K562 (cell line): ENCODE data around the gene ZRANB3. TPM values are rescaled to one million over a fixed set of nuclear protein-coding genes. Genes with fewer than 3 reads are reported as not detected.

Experiments
- ATAC-seq: fragments of 200-7000 bp; cut with Tn5 transposase; 3 replicates; pipeline ENCODE4 v1.9.1; 2020; ENCODE audit warnings: moderate library complexity
- BruUV-seq: library from RNA; stranded (reverse); fragments of 400-500 nt; replicated peaks from 2 replicates; lab custom pipeline; 2021; lab: Mats Ljungman, UMichigan
- CTCF ChIA-PET: fragments of 300-600 bp; formaldehyde crosslinking; extraction: SDS; loops from one replicate; lab custom pipeline; 2021; ENCODE audit warnings: low intra/inter-chr PET ratio; lab: Yijun Ruan, JAX
- POLR2A ChIA-PET: fragments of 300-600, 350-650 bp; sonication (Branson Sonifier 250); formaldehyde crosslinking; extraction: SDS; loops from one replicate; lab custom pipeline; 2021; ENCODE audit warnings: antibody characterized with exemption, inconsistent platforms; lab: Yijun Ruan, JAX
- DNase-seq, 4 experiments: peaks; one replicate each; pipeline versions ENCODE4 v3.0.0 to v3.0.0-alpha.2; 2011 to 2018; ENCODE audit warnings: low spot score in 3 of 4, mixed read lengths in 3 of 4; ENCODE audit errors: extremely low read depth in 1 of 4
- FAIRE-seq: peaks from 2 replicates; lab custom pipeline; 2011; peaks lifted over from hg19 to GRCh38; lab: Jason Lieb, UNC
- H2AFZ ChIP-seq: 2 replicates; pipeline ENCODE4 v1.6.0; 2011; ENCODE audit warnings: low read depth, low read length, control low read depth, inconsistent platforms
- H3K27ac ChIP-seq: fragments of 200-600 bp; 3 replicates; pipeline ENCODE4 v1.8.0; 2011; ENCODE audit warnings: low read depth, mild to moderate bottlenecking, control low read depth, inconsistent platforms, low read length, moderate library complexity, mixed read lengths; ENCODE audit errors: extremely low read depth
- H3K27me3 ChIP-seq, 2 experiments: fragments of 300-600 bp in 1 of 2; 2 replicates in 1 of 2; 3 replicates in 1 of 2; pipeline versions ENCODE4 v1.6.0 to v1.8.0; 2011; ENCODE audit warnings: inconsistent platforms in 2 of 2, low read length in 2 of 2, mild to moderate bottlenecking in 1 of 2, mixed read lengths in 1 of 2, moderate library complexity in 1 of 2; ENCODE audit not compliant: control insufficient read depth in 2 of 2, insufficient read depth in 2 of 2
- H3K36me3 ChIP-seq: fragments of 300-600 bp; 3 replicates; pipeline ENCODE4 v1.8.0; 2011; ENCODE audit warnings: mild to moderate bottlenecking, low read length, inconsistent platforms; ENCODE audit not compliant: control insufficient read depth, insufficient read depth
- H3K4me1 ChIP-seq, 2 experiments: fragments of 200-600 bp in 1 of 2; replicated peaks in 1 of 2; 2 replicates in 1 of 2; 3 replicates in 1 of 2; pipeline versions ENCODE4 v1.5.1 to v1.8.0; 2011; ENCODE audit warnings: inconsistent platforms in 2 of 2, low read length in 2 of 2, mild to moderate bottlenecking in 1 of 2, mixed read lengths in 1 of 2, moderate library complexity in 1 of 2; ENCODE audit not compliant: control insufficient read depth in 2 of 2, insufficient read depth in 2 of 2
- H3K4me2 ChIP-seq: 2 replicates; pipeline ENCODE4 v1.6.1; 2011; ENCODE audit warnings: low read length, control low read depth, inconsistent platforms, mixed read lengths; ENCODE audit not compliant: insufficient read depth
- H3K4me3 ChIP-seq: fragments of 200-600 bp; sonication (generic), shearing (Covaris generic); 2 replicates; pipeline ENCODE4 v1.5.1; 2016; ENCODE audit warnings: control low read depth, inconsistent platforms
- H3K79me2 ChIP-seq: fragments of 200-600 bp; 3 replicates; pipeline ENCODE4 v1.8.0; 2011; ENCODE audit warnings: low read length, inconsistent platforms; ENCODE audit not compliant: control insufficient read depth, insufficient read depth
- H3K9ac ChIP-seq, 2 experiments: 2 replicates each; pipeline versions ENCODE4 v1.6.0 to v1.6.1; 2011; ENCODE audit warnings: low read depth in 2 of 2, low read length in 2 of 2, control low read depth in 1 of 2, inconsistent platforms in 1 of 2, mild to moderate bottlenecking in 1 of 2, mixed read lengths in 1 of 2; ENCODE audit not compliant: insufficient read depth in 1 of 2
- H3K9me1 ChIP-seq: one replicate; pipeline ENCODE4 v1.6.0; 2011; ENCODE audit warnings: inconsistent platforms, mild to moderate bottlenecking, low read length, moderate library complexity; ENCODE audit not compliant: control insufficient read depth, insufficient read depth
- H3K9me3 ChIP-seq: replicated peaks from 2 replicates; pipeline ENCODE4 v1.5.1; 2011; ENCODE audit warnings: low read depth, low read length, inconsistent platforms; ENCODE audit not compliant: control insufficient read depth, insufficient read depth
- H4K20me1 ChIP-seq: replicated peaks from 2 replicates; pipeline ENCODE4 v1.6.1; 2011; ENCODE audit warnings: low read length, inconsistent platforms, mixed read lengths; ENCODE audit not compliant: control insufficient read depth, insufficient read depth
- CEBPG ChIP-seq, 3 experiments: fragments of 200-800 bp in 1 of 3; sonication (Bioruptor generic) in 1 of 3; sonication (generic) in 1 of 3; formaldehyde crosslinking in 1 of 3; IDR thresholded peaks in 2 of 3; conservative IDR thresholded peaks in 1 of 3; 2 replicates each; pipeline versions ENCODE4 v1.6.1 to v1.8.0; 2016 to 2022; ENCODE audit warnings: missing compliant biosample characterization in 2 of 3, missing genetic modification characterization in 2 of 3, mild to moderate bottlenecking in 1 of 3, missing genetic modification reagents in 1 of 3
- DNMT1 ChIP-seq: fragments of 450-650 bp; IDR thresholded peaks from 2 replicates; pipeline ENCODE4 v1.6.1; 2016; ENCODE audit warnings: antibody characterized with exemption, mild to moderate bottlenecking
- HNRNPLL ChIP-seq: fragments of 200-400 bp; formaldehyde crosslinking; IDR thresholded peaks from 2 replicates; pipeline ENCODE4 v1.6.1; 2017; ENCODE audit warnings: low read length, low read depth, mild to moderate bottlenecking; ENCODE audit not compliant: poor library complexity, severe bottlenecking
- NCOA4 ChIP-seq: fragments of 450-650 bp; IDR thresholded peaks from 2 replicates; pipeline ENCODE4 v1.6.1; 2018; ENCODE audit warnings: mild to moderate bottlenecking; ENCODE audit not compliant: partially characterized antibody
- NCOR1 ChIP-seq: fragments of 450-650 bp; IDR thresholded peaks from 2 replicates; pipeline ENCODE4 v1.6.1; 2016; ENCODE audit warnings: mild to moderate bottlenecking, moderate library complexity
- RBM17 ChIP-seq: fragments of 200-400 bp; formaldehyde crosslinking; IDR thresholded peaks from 2 replicates; pipeline ENCODE4 v1.6.1; 2017; ENCODE audit warnings: low read depth, mild to moderate bottlenecking, low read length, borderline replicate concordance
- ZNF133 ChIP-seq: fragments of 250-450 bp; sonication (Bioruptor Pico); IDR thresholded peaks from 2 replicates; pipeline ENCODE4 v1.4.0; 2020; ENCODE audit warnings: mild to moderate bottlenecking
- ZNF143 ChIP-seq: sonication (generic); formaldehyde crosslinking; IDR thresholded peaks from 2 replicates; pipeline ENCODE4 v1.9.0; 2022; ENCODE audit warnings: mild to moderate bottlenecking, missing genetic modification reagents
- in situ Hi-C: fragments of 300-500 bp; cut with MboI; formaldehyde crosslinking; loops from 4 replicates; pipeline ENCODE4 v1.15.0; 2018; ENCODE audit warnings: inconsistent platforms, mixed read lengths
- intact Hi-C: fragments of 100-400 bp; cut with micrococcal nuclease; formaldehyde crosslinking; loops from 2 replicates; pipeline ENCODE4 v1.14.2; 2022
- polyA plus RNA-seq, 8 experiments: library from polyadenylated mRNA; depleted of rRNA in 4 of 8; stranded (reverse) in 5 of 8; unstranded in 3 of 8; fragments of >200 nt; fragmentation: Nextera tagmentation in 2 of 8; fragmentation: Illumina TruSeq in 1 of 8; extraction: Ambion mirVana in 2 of 8; extraction: Trizol in 1 of 8; gene quantifications; 2 replicates each; pipeline versions ENCODE4 v1.2.1 to v1.2.3, GENCODE V29; 2011 to 2014; ENCODE audit warnings: inconsistent platforms in 1 of 8, missing spikeins in 1 of 8
- total RNA-seq, 7 experiments: library from RNA; depleted of rRNA in 6 of 7; stranded (reverse); fragments of >200 nt in 6 of 7; fragmentation: Illumina TruSeq in 2 of 7; extraction: Trizol in 2 of 7; gene quantifications; 2 replicates each; pipeline versions ENCODE4 v1.2.1 to v1.2.3, GENCODE V29; 2011 to 2021; ENCODE audit warnings: low replicate concordance in 1 of 7
- TF ChIP-seq, protein P1 (sequence below): sonication (generic); formaldehyde crosslinking; IDR thresholded peaks from 2 replicates; pipeline ENCODE4 v1.8.0; 2023; ENCODE audit warnings: mild to moderate bottlenecking, missing genetic modification reagents

ZRANB3 gene
- total and polyA plus RNA-seq, 9 of the 15 experiments (the other 6 are each of a cell fraction or from before 2014, with no cell fraction given): 8.6 to 21.3 (median 14.7) TPM

DNA sequence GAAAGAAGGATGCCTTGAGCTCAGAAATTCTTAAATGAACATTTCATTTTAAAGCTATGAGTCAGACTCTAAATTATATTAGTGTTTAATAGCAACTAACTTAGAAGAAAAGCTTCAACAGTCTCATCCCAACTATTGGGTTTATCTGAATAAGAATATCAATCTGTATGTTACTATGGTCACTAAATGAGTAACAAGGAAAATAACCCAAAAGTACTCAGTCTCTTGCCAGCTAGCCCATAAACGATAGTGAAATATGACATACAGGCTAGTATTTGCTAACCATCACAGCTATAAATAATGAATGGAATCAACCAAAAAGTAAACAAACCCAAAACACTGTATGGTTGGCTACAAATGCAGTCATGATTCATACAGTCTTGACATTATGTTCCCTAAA, 304.1 kb downstream of the ZRANB3 start (continued):
- no peak for TF ChIP-seq CEBPG (CRISPR knock-in tag; IDR thresholded peaks at IDR 0.05)
- no peak for TF ChIP-seq CEBPG (tag; conservative IDR thresholded peaks at IDR 0.05 in 1 of 2, IDR thresholded peaks at IDR 0.05 in 1 of 2)
- TF ChIP-seq DNMT1: no peak

GRCh38 chr2:135225781-135226180, 305.2 kb downstream of the ZRANB3 start:
- no peak overlapping the region for H3K4me2 ChIP-seq
- H3K27ac ChIP-seq: no peak overlapping the region
- DNase-seq (no peak), FAIRE-seq (no peak), ATAC-seq (no peak)
- in situ Hi-C loops: no loop called here
- no TSS peak for BruUV-seq
- H3K9me1 ChIP-seq: no peaks in the 10 kb centered on the region
- H3K9me3 ChIP-seq: no peaks in the 10 kb centered on the region
- peaks cover 0 to 2% of the 10 kb centered on the region in 2 experiments; a peak in 2 of 5 replicates for H3K4me1 ChIP-seq
- peaks cover 3% of the 10 kb centered on the region; the same call in 1 of the 3 replicates for H3K36me3 ChIP-seq
- TF ChIP-seq RBM17 (no peak), HNRNPLL (no peak), ZNF143 (no peak), NCOA4 (no peak), ZNF133 (CRISPR knock-in tag) (no peak), NCOR1 (no peak)
- TF ChIP-seq, protein P1, sequence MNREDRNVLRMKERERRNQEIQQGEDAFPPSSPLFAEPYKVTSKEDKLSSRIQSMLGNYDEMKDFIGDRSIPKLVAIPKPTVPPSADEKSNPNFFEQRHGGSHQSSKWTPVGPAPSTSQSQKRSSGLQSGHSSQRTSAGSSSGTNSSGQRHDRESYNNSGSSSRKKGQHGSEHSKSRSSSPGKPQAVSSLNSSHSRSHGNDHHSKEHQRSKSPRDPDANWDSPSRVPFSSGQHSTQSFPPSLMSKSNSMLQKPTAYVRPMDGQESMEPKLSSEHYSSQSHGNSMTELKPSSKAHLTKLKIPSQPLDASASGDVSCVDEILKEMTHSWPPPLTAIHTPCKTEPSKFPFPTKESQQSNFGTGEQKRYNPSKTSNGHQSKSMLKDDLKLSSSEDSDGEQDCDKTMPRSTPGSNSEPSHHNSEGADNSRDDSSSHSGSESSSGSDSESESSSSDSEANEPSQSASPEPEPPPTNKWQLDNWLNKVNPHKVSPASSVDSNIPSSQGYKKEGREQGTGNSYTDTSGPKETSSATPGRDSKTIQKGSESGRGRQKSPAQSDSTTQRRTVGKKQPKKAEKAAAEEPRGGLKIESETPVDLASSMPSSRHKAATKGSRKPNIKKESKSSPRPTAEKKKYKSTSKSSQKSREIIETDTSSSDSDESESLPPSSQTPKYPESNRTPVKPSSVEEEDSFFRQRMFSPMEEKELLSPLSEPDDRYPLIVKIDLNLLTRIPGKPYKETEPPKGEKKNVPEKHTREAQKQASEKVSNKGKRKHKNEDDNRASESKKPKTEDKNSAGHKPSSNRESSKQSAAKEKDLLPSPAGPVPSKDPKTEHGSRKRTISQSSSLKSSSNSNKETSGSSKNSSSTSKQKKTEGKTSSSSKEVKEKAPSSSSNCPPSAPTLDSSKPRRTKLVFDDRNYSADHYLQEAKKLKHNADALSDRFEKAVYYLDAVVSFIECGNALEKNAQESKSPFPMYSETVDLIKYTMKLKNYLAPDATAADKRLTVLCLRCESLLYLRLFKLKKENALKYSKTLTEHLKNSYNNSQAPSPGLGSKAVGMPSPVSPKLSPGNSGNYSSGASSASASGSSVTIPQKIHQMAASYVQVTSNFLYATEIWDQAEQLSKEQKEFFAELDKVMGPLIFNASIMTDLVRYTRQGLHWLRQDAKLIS (CRISPR knock-in tag): no peak
- H3K4me3 ChIP-seq: no peak overlapping the region
- POLR2A ChIA-PET: interaction anchor here (1.2 kb wide), 1 partner anchor 36 kb away, joined by 6 read pairs; no protein-coding TSS in a partner anchor
- no peaks in the 10 kb centered on the region; the same call in 1 of the 2 replicates for H4K20me1 ChIP-seq
- no peak overlapping the region for H2AFZ ChIP-seq
- no peaks in the 10 kb centered on the region for H3K27me3 ChIP-seq
- no peaks in the 10 kb centered on the region for H3K79me2 ChIP-seq
- CTCF ChIA-PET: no interaction called here
- H3K9ac ChIP-seq: no peak overlapping the region
- intact Hi-C loops: no loop called here
